Fibroblast of skin of right quadriceps (primary cell): Measurements from ENCODE around the gene LCN15.
"Not testable (repeated sequence)": the region's sequence is repeated elsewhere in the genome, so short reads cannot be mapped to it uniquely, and the experiment has no call there.

Experiments used
- DNase-seq: peaks from one replicate; pipeline ENCODE4 v3.0.0-alpha.2; 2013

LCN15 gene

GRCh38 chr9:136774416-136775045, 10.2 kb upstream of the LCN15 start:
- no peak for DNase-seq

DNA sequence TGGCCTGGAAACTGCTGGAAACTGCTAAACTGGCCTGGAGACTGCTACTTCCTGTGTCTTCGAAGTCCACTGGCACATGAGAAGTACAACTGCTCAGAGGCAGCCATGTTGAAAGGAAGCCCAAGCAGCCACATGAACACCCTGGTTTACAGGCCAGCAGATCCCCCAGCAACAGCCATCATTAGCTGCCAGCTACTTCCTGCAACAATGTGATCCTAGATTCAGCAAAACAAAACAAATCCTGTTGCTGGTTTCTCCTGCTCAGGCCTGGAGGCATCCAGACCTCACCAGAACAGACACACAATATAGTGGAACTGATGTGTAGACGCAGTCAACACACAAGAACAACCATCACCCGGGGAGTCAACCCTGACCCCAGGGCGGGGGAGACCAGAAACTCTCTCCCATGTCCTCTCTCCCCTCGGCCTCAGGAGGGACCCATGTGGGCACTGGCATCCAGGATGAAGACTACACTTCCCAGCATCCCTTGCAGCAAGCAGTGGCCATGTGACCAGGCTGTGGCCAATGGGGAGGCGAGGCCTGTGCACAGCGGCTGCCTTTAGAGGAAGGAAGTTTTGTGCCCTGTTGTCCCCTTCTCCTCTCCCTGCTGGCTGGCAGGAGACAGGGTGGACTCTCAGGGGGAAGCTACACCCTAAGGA, 9.2 kb upstream of the LCN15 start:
- DNase-seq: no peak

DNA sequence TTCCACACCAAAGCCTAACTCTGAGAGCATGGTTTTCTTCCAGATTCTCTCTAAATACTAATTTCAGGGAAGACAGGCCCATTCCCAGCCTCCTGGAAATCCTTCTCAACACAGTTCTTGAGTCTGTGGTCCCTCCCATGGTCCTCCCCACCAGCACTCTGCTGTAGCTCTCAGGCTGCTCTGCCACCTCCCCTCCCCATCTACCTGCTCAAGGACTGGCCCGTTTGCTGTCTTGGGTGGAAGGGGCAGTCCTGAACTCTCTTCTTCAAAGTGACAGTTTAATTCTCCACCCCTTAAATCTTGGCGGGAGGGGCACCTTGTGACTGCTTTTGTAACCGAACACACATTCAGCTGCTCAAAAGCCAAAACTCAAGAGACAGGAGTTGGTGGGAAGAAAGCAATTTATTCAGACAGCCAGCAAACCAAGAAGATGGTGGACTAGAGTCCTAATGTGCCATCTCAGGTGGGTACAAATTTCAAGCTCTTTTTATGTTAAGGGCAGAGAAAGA, 7.6 kb upstream of the LCN15 start:
- no peak for DNase-seq

GRCh38 chr9:136769710-136770191, 5.4 kb upstream of the LCN15 start:
- no peak for DNase-seq

- DNase-seq: not testable (repeated sequence)
Measured at GRCh38 chr9:136766410-136767120, 2.2 kb upstream of the LCN15 start.

DNA sequence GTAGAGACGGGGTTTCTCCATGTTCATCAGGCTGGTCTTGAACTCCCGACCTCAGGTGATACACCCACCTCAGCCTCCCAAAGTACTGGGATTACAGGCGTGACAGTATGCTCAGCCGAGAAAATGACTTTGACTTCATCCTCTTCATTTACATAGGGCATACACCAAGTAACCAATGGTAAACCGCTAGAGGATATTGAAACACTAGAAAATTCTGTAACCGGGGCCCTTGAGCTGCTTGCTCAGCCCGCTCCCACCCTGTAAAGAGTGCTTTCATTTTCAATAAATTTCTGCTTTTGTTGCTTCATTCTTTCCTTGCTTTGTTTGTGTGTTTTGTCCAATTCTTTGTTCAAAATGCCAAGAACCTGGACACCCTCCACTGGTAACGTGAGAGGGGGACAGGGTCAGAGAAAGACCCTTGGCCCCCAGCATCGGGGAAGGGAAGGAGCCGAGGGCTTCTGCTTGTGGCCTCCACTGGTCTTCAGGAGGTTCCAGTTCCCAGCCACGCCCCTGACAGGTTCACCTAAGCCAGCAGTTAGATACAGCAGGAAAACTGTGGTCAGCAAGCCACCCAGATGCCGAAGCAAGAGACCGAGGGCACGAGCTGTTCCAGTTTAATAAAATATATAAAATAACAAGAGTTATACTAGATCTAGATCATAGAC, 1.6 kb upstream of the LCN15 start:
- DNase-seq: not testable (repeated sequence)

GRCh38 chr9:136765041-136765440, 723 bp upstream of the LCN15 start:
- DNase-seq: no peak

GRCh38 chr9:136763649-136764035, 676 bp downstream of the LCN15 start:
- DNase-seq: no peak

DNA sequence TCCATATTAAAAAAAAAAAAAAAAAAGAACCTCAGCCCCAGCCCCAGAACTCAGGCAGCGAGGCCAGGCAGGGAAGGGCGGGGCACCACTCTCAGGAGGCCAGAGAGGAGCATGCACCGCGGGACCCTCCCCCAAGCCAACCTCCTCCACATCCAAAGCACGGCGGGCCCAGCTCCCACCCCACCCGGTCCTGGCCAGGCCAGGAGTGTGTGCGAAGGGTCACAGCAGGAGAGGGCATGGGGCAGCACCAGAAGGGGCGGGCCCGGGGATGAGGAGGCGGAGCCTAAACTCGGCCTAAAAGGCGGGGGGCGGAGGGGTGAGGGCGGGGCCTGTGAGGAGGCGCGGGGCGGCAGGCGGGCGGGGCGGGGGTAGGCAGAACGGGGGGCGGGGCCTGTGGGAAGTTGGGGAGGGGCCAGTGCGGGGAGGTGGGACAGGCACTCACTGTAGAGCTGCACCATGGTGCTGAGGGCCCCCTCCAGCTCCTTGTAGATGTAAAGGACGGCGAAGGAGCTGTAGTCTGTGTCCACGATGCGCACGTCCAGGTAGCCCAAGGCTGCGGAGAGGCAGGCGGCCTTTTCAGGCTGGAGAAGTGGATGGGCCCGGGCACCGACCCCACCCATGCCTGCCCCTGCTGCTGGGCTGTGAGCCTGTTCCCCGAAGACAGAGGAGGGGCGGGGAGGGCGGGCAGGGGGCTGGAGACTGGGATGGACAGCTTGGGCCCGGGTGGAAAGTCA, 1.2 kb downstream of the LCN15 start:
- peak; percentile 17 for DNase-seq

DNA sequence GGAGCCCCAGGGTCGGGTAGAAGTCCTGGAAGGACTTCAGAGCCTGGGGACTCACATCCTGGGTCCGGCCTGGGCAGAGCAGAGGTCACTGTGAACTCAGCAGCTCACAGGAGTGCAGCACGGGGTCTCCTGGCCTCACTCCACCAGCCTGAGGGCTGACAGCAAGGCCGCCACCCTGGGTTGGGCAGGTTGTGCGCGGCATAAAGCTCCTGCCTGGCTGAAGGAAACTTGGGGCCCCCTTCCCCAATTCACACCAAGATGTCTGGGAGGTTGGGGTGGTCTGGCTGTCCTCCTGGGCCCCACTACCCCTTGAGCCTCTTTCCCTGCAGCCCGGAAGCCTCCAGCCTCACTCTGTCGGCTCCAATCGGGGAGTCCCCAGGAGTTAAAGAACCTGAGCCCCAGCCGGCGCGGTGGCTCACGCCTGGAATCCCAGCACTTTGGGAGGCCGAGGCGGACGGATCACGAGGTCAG, 2.1 kb downstream of the LCN15 start:
- DNase-seq: no peak

GRCh38 chr9:136761545-136761981, 2.8 kb downstream of the LCN15 start:
- DNase-seq: no peak

DNA sequence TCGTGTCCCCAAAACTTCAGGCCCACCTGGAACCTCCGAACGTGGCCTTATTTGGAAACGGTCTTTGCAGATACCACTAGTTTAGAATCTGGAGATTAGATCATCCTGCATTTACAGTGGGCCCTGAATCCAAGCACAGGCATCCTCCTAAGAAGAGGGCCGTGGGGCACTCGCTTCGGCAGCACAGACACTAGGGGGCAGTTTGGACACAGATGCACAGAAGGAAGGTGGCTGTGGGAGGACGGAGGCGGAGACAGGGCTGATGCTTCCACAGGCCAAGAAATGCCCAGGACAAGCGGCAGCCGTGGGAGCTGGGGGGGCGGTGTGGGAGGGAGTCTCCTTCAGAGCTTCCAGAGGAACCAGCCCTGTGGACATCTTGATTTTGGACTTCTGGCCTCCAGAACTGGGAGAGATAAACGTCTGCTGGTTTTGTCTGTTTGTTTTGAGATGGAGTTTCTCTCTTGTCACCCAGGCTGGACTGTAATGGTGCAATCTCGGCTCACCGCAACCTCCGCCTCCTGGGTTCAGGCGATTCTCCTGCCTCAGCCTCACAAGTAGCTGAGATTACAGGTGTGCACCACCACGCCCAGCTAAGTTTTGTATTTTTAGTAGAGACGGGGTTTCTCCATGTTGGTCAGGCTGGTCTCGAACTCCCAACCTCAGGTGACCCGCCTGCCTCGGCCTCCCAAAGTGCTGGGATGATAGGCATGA, 3.3 kb downstream of the LCN15 start:
- peak; percentile 43 for DNase-seq

- no peak for DNase-seq
Measured at GRCh38 chr9:136760424-136760823, 3.9 kb downstream of the LCN15 start.

- no peak for DNase-seq
Measured at GRCh38 chr9:136759436-136760325, 4.6 kb downstream of the LCN15 start.

DNA sequence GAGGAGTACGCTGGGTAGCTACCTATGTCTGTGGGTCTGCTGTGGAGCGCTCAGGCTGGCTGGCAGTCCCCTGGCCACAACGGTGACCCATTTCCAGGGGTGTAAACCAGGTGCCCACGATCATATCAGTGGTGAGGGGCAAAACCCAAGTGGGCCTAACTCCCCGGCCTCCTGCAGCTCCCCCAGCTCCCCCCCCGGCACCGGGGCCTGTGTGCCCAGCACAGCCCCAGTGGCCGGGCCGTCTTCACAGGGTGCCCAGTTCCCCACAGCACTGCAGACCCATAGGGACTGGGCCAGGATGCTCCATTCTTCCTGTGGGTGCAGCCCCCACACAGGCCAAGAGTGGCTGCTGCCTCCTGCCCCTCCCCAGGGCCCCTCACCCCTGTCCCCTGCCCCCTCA, 5.3 kb downstream of the LCN15 start:
- no peak for DNase-seq

GRCh38 chr9:136757751-136758140, 6.6 kb downstream of the LCN15 start:
- no peak for DNase-seq

- no peak for DNase-seq
Measured at GRCh38 chr9:136757328-136757727, 7.0 kb downstream of the LCN15 start.

GRCh38 chr9:136756836-136757235, 7.5 kb downstream of the LCN15 start:
- no peak for DNase-seq

DNA sequence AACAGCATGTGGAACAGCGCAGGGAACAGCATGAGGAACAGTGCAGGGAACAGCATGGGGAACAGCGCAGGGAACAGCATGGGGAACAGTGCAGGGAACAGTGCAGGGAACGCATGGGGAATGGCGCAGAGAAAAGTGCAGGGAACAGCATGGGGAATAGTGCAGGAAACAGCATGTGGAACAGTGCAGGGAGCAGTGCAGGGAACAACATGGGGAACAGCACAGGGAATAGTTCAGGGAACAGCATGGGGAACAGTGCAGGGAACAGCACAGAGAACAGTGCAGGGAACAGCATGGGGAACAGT, 8.2 kb downstream of the LCN15 start:
- DNase-seq: no peak

GRCh38 chr9:136755302-136756133, 8.8 kb downstream of the LCN15 start:
- not testable (repeated sequence) for DNase-seq
